K562 (cell line): ENCODE measurements around the gene TPM4. TPM values are rescaled to one million over a fixed set of nuclear protein-coding genes. Genes with fewer than 3 reads are reported as not detected.

Source experiments
- ATAC-seq: fragments of 200-7000 bp; cut with Tn5 transposase; 3 replicates; pipeline ENCODE4 v1.9.1; 2020; ENCODE audit warnings: moderate library complexity
- BruUV-seq: library from RNA; stranded (reverse); fragments of 400-500 nt; replicated peaks from 2 replicates; lab custom pipeline; 2021; lab: Mats Ljungman, UMichigan
- CTCF ChIA-PET: fragments of 300-600 bp; formaldehyde crosslinking; extraction: SDS; loops from one replicate; lab custom pipeline; 2021; ENCODE audit warnings: low intra/inter-chr PET ratio; lab: Yijun Ruan, JAX
- POLR2A ChIA-PET: fragments of 300-600, 350-650 bp; sonication (Branson Sonifier 250); formaldehyde crosslinking; extraction: SDS; loops from one replicate; lab custom pipeline; 2021; ENCODE audit warnings: antibody characterized with exemption, inconsistent platforms; lab: Yijun Ruan, JAX
- DNase-seq, 4 experiments: peaks; one replicate each; pipeline versions ENCODE4 v3.0.0 to v3.0.0-alpha.2; 2011 to 2018; ENCODE audit warnings: low spot score in 3 of 4, mixed read lengths in 3 of 4; ENCODE audit errors: extremely low read depth in 1 of 4
- FAIRE-seq: peaks from 2 replicates; lab custom pipeline; 2011; peaks lifted over from hg19 to GRCh38; lab: Jason Lieb, UNC
- H2AFZ ChIP-seq: 2 replicates; pipeline ENCODE4 v1.6.0; 2011; ENCODE audit warnings: low read depth, low read length, control low read depth, inconsistent platforms
- H3K27ac ChIP-seq: fragments of 200-600 bp; 3 replicates; pipeline ENCODE4 v1.8.0; 2011; ENCODE audit warnings: low read depth, mild to moderate bottlenecking, control low read depth, inconsistent platforms, low read length, moderate library complexity, mixed read lengths; ENCODE audit errors: extremely low read depth
- H3K27me3 ChIP-seq, 2 experiments: fragments of 300-600 bp in 1 of 2; 2 replicates in 1 of 2; 3 replicates in 1 of 2; pipeline versions ENCODE4 v1.6.0 to v1.8.0; 2011; ENCODE audit warnings: inconsistent platforms in 2 of 2, low read length in 2 of 2, mild to moderate bottlenecking in 1 of 2, mixed read lengths in 1 of 2, moderate library complexity in 1 of 2; ENCODE audit not compliant: control insufficient read depth in 2 of 2, insufficient read depth in 2 of 2
- H3K36me3 ChIP-seq: fragments of 300-600 bp; 3 replicates; pipeline ENCODE4 v1.8.0; 2011; ENCODE audit warnings: mild to moderate bottlenecking, low read length, inconsistent platforms; ENCODE audit not compliant: control insufficient read depth, insufficient read depth
- H3K4me1 ChIP-seq, 2 experiments: fragments of 200-600 bp in 1 of 2; replicated peaks in 1 of 2; 2 replicates in 1 of 2; 3 replicates in 1 of 2; pipeline versions ENCODE4 v1.5.1 to v1.8.0; 2011; ENCODE audit warnings: inconsistent platforms in 2 of 2, low read length in 2 of 2, mild to moderate bottlenecking in 1 of 2, mixed read lengths in 1 of 2, moderate library complexity in 1 of 2; ENCODE audit not compliant: control insufficient read depth in 2 of 2, insufficient read depth in 2 of 2
- H3K4me2 ChIP-seq: 2 replicates; pipeline ENCODE4 v1.6.1; 2011; ENCODE audit warnings: low read length, control low read depth, inconsistent platforms, mixed read lengths; ENCODE audit not compliant: insufficient read depth
- H3K4me3 ChIP-seq: fragments of 200-600 bp; sonication (generic), shearing (Covaris generic); 2 replicates; pipeline ENCODE4 v1.5.1; 2016; ENCODE audit warnings: control low read depth, inconsistent platforms
- H3K79me2 ChIP-seq: fragments of 200-600 bp; 3 replicates; pipeline ENCODE4 v1.8.0; 2011; ENCODE audit warnings: low read length, inconsistent platforms; ENCODE audit not compliant: control insufficient read depth, insufficient read depth
- H3K9ac ChIP-seq, 2 experiments: 2 replicates each; pipeline versions ENCODE4 v1.6.0 to v1.6.1; 2011; ENCODE audit warnings: low read depth in 2 of 2, low read length in 2 of 2, control low read depth in 1 of 2, inconsistent platforms in 1 of 2, mild to moderate bottlenecking in 1 of 2, mixed read lengths in 1 of 2; ENCODE audit not compliant: insufficient read depth in 1 of 2
- H3K9me1 ChIP-seq: one replicate; pipeline ENCODE4 v1.6.0; 2011; ENCODE audit warnings: inconsistent platforms, mild to moderate bottlenecking, low read length, moderate library complexity; ENCODE audit not compliant: control insufficient read depth, insufficient read depth
- H3K9me3 ChIP-seq: replicated peaks from 2 replicates; pipeline ENCODE4 v1.5.1; 2011; ENCODE audit warnings: low read depth, low read length, inconsistent platforms; ENCODE audit not compliant: control insufficient read depth, insufficient read depth
- H4K20me1 ChIP-seq: replicated peaks from 2 replicates; pipeline ENCODE4 v1.6.1; 2011; ENCODE audit warnings: low read length, inconsistent platforms, mixed read lengths; ENCODE audit not compliant: control insufficient read depth, insufficient read depth
- ZC3H8 ChIP-seq: fragments of 450-650 bp; IDR thresholded peaks from 2 replicates; pipeline ENCODE4 v1.6.1; 2017
- ZFX ChIP-seq: sonication (generic); formaldehyde crosslinking; IDR thresholded peaks from 2 replicates; pipeline ENCODE4 v1.8.0; 2022; ENCODE audit warnings: mild to moderate bottlenecking, missing genetic modification reagents, moderate library complexity
- ZNF217 ChIP-seq: sonication (generic); formaldehyde crosslinking; IDR thresholded peaks from 2 replicates; pipeline ENCODE4 v1.8.0; 2022; ENCODE audit warnings: mild to moderate bottlenecking, missing genetic modification reagents
- ZNF551 ChIP-seq: fragments of 250-450 bp; sonication (Bioruptor Pico); IDR thresholded peaks from 2 replicates; pipeline ENCODE4 v1.5.0; 2021; ENCODE audit warnings: mild to moderate bottlenecking, moderate library complexity
- WGBS: fragments of 100-300 bp; shearing (Covaris generic); methylation state at CpG from one replicate; pipeline ENCODE4 v1.1.6; 2016; ENCODE audit warnings: low coverage, mixed read lengths; ENCODE audit not compliant: insufficient coverage; ENCODE audit errors: missing lambda C conversion rate; 5-methylcytosine and 5-hydroxymethylcytosine counted together
- in situ Hi-C: fragments of 300-500 bp; cut with MboI; formaldehyde crosslinking; loops from 4 replicates; pipeline ENCODE4 v1.15.0; 2018; ENCODE audit warnings: inconsistent platforms, mixed read lengths
- intact Hi-C: fragments of 100-400 bp; cut with micrococcal nuclease; formaldehyde crosslinking; loops from 2 replicates; pipeline ENCODE4 v1.14.2; 2022
- polyA plus RNA-seq, 8 experiments: library from polyadenylated mRNA; depleted of rRNA in 4 of 8; stranded (reverse) in 5 of 8; unstranded in 3 of 8; fragments of >200 nt; fragmentation: Nextera tagmentation in 2 of 8; fragmentation: Illumina TruSeq in 1 of 8; extraction: Ambion mirVana in 2 of 8; extraction: Trizol in 1 of 8; gene quantifications; 2 replicates each; pipeline versions ENCODE4 v1.2.1 to v1.2.3, GENCODE V29; 2011 to 2014; ENCODE audit warnings: inconsistent platforms in 1 of 8, missing spikeins in 1 of 8
- total RNA-seq, 7 experiments: library from RNA; depleted of rRNA in 6 of 7; stranded (reverse); fragments of >200 nt in 6 of 7; fragmentation: Illumina TruSeq in 2 of 7; extraction: Trizol in 2 of 7; gene quantifications; 2 replicates each; pipeline versions ENCODE4 v1.2.1 to v1.2.3, GENCODE V29; 2011 to 2021; ENCODE audit warnings: low replicate concordance in 1 of 7
- TF ChIP-seq, protein P1 (sequence below): fragments of 450-650 bp; formaldehyde crosslinking; IDR thresholded peaks from 2 replicates; pipeline ENCODE4 v1.4.0; 2020; ENCODE audit warnings: mild to moderate bottlenecking, mixed read lengths
- TF ChIP-seq, protein P2 (sequence below): sonication (generic); formaldehyde crosslinking; IDR thresholded peaks from 2 replicates; pipeline ENCODE4 v1.8.1; 2023; ENCODE audit warnings: mild to moderate bottlenecking, missing genetic modification reagents

Gene TPM4
- total and polyA plus RNA-seq, 9 of the 15 experiments (the other 6 are each of a cell fraction or from before 2014, with no cell fraction given): 28.1 to 111 (median 77.4) TPM

GRCh38 chr19:16036397-16036925, 39.8 kb upstream of the TPM4 start:
- WGBS: under 1% methylated on average over 10 of the region's 10 CpGs
- no peak for DNase-seq
- no peak overlapping the region for H3K4me2 ChIP-seq
- no peaks in the 10 kb centered on the region; the same call in 1 of the 2 replicates for H4K20me1 ChIP-seq
- CTCF ChIA-PET: no interaction called here
- no peak overlapping the region for H2AFZ ChIP-seq
- peaks cover 0 to 14% of the 10 kb centered on the region in 2 experiments; a peak in 2 of 5 replicates for H3K4me1 ChIP-seq
- no peak overlapping the region for H3K27ac ChIP-seq
- no peak for FAIRE-seq
- H3K9me1 ChIP-seq: no peaks in the 10 kb centered on the region
- POLR2A ChIA-PET: interaction anchor here (0.7 kb wide), 1 partner anchor 678 kb away, joined by 4 read pairs; no protein-coding TSS in a partner anchor
- in situ Hi-C loops: no loop called here
- H3K36me3 ChIP-seq: no peaks in the 10 kb centered on the region
- TF ChIP-seq, protein P1, sequence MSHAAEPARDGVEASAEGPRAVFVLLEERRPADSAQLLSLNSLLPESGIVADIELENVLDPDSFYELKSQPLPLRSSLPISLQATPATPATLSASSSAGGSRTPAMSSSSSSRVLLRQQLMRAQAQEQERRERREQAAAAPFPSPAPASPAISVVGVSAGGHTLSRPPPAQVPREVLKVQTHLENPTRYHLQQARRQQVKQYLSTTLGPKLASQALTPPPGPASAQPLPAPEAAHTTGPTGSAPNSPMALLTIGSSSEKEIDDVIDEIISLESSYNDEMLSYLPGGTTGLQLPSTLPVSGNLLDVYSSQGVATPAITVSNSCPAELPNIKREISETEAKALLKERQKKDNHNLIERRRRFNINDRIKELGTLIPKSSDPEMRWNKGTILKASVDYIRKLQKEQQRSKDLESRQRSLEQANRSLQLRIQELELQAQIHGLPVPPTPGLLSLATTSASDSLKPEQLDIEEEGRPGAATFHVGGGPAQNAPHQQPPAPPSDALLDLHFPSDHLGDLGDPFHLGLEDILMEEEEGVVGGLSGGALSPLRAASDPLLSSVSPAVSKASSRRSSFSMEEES: 0 out of 2 replicates have a peak, but pooled peaks have one; percentile 11
- TF ChIP-seq ZNF217 (CRISPR knock-in tag): no peak
- H3K9me3 ChIP-seq: no peaks in the 10 kb centered on the region
- intact Hi-C loops: no loop called here
- no peak overlapping the region for H3K4me3 ChIP-seq
- no TSS peak for BruUV-seq
- H3K27me3 ChIP-seq: peaks cover 6 to 46% of the 10 kb centered on the region in 2 experiments; a peak in 3 of 5 replicates
- H3K79me2 ChIP-seq: no peaks in the 10 kb centered on the region
- no peak overlapping the region for H3K9ac ChIP-seq
- ATAC-seq: no peak

- H3K27me3 ChIP-seq: peaks cover 6 to 46% of the 10 kb centered on the region in 2 experiments; a peak in 3 of 5 replicates
- no peak overlapping the region for H3K4me3 ChIP-seq
- ChIA-PET CTCF (no interaction called here), POLR2A (interaction anchor here (0.7 kb wide), 1 partner anchor 678 kb away, joined by 4 read pairs; no protein-coding TSS in a partner anchor)
- H3K9me3 ChIP-seq: no peaks in the 10 kb centered on the region
- no peak overlapping the region for H3K4me2 ChIP-seq
- DNase-seq (no peak), ATAC-seq (no peak), FAIRE-seq (no peak)
- BruUV-seq: no TSS peak
- in situ Hi-C loops: no loop called here
- no peaks in the 10 kb centered on the region; the same call in 1 of the 2 replicates for H4K20me1 ChIP-seq
- no peaks in the 10 kb centered on the region for H3K79me2 ChIP-seq
- H3K9ac ChIP-seq: no peak overlapping the region
- H3K27ac ChIP-seq: no peak overlapping the region
- intact Hi-C loops: no loop called here
- H3K4me1 ChIP-seq: peaks cover 0 to 16% of the 10 kb centered on the region in 2 experiments; a peak in 3 of 5 replicates
- WGBS: 2% methylated on average over 11 of the region's 11 CpGs
- H3K9me1 ChIP-seq: no peaks in the 10 kb centered on the region
- no peak overlapping the region for H2AFZ ChIP-seq
- no peaks in the 10 kb centered on the region for H3K36me3 ChIP-seq
- TF ChIP-seq ZC3H8 (no peak), ZFX (CRISPR knock-in tag) (no peak), ZNF551 (CRISPR knock-in tag) (no peak)
- TF ChIP-seq, protein P2, sequence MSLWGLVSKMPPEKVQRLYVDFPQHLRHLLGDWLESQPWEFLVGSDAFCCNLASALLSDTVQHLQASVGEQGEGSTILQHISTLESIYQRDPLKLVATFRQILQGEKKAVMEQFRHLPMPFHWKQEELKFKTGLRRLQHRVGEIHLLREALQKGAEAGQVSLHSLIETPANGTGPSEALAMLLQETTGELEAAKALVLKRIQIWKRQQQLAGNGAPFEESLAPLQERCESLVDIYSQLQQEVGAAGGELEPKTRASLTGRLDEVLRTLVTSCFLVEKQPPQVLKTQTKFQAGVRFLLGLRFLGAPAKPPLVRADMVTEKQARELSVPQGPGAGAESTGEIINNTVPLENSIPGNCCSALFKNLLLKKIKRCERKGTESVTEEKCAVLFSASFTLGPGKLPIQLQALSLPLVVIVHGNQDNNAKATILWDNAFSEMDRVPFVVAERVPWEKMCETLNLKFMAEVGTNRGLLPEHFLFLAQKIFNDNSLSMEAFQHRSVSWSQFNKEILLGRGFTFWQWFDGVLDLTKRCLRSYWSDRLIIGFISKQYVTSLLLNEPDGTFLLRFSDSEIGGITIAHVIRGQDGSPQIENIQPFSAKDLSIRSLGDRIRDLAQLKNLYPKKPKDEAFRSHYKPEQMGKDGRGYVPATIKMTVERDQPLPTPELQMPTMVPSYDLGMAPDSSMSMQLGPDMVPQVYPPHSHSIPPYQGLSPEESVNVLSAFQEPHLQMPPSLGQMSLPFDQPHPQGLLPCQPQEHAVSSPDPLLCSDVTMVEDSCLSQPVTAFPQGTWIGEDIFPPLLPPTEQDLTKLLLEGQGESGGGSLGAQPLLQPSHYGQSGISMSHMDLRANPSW (CRISPR knock-in tag): no peak
Observed at GRCh38 chr19:16036941-16037340, 39.4 kb upstream of the TPM4 start.
